ENCODE data around the gene SLC48A1. TPM values are rescaled to one million over a fixed set of nuclear protein-coding genes. Genes with fewer than 3 reads are reported as not detected.

SLC48A1 gene
- total RNA-seq, 1 experiment from 2014 or later = 4.6 TPM

DNA sequence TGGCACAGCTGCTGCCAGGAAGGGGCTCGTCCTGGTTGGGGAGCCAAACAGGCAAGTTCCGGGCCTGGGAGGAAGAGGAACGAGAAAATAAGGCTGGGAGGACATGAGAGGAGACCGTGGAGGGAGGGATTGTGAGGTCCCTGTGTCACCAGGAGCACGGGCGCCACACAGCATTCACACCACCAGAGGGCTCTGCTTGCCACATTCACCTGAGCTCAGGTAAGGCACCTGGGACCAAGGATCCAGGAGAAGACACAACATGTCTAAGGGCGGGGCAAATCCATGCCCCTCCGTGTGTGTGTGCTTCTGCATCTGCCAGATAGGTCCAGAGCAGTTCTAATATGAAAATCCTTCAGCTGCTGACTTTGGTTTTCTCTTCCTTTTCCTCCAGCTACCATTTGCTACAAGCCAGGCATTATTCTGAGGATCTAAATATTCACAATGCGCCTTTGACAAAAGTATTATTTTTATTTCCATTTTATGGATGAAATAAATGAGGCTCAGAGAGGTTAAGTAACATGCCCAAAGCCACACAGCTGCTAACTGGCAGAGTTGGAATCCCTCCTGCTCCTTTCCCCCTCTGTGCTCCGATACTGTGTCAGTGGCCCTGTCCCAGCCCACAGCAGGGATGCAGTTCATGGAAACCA is 28.9 kb upstream of the SLC48A1 start:
- no peak for DNase-seq (ENCODE audit: low read depth)

DNA sequence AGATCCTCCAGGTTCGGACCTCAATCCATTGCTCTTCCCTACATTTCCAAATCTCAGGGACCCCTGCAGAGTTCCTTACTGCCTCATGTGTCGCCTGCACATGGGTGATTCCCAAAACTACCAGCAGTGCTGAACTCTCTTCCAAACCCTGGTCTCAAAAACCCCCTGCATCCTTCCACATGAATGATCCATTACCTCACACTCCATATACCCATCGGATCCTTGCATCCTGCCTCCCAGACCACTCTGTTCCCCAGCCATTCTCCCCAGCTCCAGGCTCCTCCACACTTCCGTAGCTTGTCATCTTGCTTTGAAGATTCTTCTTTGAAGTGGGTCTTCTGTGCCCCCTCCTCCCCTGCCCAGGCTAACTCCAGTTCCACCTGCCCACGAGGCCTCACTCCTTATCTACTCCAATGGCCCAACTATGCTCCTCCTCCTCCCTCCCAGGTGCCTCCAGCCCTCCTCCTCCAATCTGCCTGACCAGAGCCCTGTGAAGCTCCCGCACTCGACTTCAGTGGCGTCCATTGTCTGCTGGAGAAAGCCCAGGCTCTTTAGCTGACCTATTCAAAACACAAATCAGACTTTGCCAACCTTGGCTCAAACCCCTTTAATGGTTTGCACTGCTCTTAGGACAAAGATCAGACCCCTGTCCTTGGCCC is 28.1 kb upstream of the SLC48A1 start:
- DNase-seq (ENCODE audit: low read depth) = no peak

DNA sequence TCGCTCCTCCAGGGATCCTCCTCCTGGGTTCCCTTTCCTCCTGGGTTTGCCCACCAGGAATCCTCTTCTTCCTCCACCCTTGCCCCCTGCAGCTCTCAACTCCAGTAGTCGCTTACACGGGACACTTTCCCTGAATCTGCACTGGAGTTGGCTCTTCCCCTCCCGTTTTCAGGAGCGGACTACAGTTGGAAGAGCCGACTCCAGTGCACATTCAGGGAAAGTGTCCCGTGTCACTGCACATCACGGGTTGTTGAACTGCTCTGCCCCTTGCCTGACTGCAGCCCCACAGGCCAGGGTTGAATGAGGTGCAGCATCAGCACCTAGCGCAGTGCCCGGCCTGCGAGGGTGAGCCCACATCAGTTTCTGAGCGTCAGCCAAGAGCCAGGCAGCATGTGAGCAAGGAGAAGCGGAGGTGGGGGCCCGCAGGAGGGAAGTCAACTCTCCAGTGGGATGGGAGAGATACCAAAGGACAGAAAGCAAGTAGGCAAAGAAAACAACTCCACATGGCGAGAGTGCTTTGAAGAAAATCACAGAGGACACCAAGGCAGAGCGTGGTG is 27.5 kb upstream of the SLC48A1 start:
- DNase-seq (ENCODE audit: low read depth) = no peak

DNA sequence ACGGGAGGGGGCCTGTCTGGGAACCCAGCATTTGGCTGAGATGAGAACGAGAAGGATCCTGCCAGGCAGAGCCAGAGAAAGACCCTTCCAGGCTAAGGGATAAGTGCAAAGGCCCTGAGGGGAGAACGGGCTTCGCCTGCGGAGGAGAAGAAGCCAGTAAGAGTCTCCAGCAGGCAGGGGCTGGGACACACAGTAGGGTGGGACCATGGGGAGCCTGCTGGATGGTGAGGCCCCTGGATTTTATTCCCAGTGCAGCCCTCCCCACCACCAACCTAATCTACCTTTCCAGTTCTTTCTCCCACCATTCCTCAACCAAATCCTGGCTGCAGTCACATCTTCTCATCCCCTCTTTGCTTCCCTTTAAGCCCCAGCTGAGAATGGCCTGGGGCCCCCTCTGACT is 27.0 kb upstream of the SLC48A1 start:
- no peak for DNase-seq (ENCODE audit: low read depth)

DNA sequence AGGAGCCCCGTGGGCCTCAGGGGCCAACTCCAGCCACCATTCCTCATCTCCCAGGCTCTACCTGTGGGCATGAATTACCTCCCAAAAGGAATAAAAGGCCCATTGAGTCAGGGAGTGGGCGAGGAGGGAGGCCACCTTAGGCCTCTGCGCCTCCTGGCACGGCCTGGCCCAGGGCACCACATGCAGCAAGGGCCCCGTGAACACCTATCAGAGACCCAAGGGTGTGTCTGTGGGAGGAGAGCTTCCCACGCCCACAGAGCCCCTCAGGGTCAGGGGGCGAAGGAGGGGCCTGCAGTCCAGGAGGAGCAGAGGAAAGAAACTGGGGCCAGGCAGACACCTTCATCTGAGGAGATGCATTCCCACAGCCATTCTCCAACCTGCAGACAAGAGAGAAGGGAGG is 26.5 kb upstream of the SLC48A1 start:
- no peak for DNase-seq (ENCODE audit: low read depth)

DNA sequence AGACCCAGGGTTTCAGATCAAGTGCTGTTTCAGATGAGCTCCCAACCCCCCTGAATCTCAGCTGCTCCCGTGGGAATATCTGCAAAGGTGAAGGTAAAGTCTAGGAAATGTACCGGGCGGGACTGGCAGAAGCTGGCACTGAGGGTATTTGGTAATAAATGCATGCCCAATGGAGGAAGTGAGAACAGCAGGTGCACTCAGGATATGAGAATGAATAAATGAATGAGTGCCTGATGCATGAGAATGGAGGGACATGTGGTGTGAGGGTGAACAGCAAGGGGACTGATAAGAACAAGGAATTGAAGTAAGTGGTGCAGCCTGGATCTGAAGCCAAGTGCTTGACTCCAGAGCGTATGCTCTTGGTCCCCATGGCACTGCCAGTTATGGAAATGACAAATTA is 25.9 kb upstream of the SLC48A1 start:
- no peak for DNase-seq (ENCODE audit: low read depth)

DNA sequence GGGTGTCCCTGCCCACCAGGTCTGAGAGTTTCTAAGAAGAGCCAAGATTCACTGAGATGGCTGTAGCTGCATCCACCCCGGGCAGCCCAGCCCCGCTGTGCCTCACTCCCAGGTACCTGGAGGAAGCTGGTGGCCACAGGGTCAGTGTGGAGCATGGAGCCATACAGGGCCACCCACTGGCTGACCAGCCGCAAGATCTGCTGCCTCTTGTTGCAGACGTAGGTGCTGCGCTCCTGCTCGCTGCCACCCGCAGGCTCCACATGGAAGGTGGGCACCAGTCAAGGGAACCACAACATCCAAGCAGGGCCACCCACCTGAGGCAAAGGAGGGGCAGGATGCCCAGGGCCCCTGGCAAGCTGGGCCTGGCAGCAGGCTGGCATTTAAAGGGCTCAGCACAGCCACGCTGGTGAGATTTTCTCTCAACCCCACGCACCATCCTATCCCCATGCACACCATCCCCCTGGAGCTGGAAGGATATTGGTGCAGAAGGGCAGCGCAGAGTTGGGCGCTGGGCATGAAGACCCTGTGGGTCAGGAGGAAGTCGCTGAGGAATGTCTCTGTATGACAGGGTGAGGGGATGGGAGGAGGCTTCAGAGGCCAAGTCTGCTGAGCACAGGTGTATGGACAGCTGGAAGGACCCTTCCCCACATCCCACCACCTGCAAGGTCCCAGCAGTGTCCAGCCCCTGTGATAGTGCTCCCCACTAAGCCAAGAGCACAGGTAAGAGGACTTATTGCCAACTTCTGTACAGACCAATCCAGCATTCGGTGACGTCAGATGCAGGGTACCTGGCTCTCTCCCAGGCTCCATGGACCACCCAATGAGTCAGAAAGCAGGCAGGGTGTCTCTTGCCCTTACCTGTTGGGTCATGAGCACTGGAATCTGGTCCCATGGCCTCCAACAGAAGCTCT is 25.2 kb upstream of the SLC48A1 start:
- no peak for DNase-seq (ENCODE audit: low read depth)

DNA sequence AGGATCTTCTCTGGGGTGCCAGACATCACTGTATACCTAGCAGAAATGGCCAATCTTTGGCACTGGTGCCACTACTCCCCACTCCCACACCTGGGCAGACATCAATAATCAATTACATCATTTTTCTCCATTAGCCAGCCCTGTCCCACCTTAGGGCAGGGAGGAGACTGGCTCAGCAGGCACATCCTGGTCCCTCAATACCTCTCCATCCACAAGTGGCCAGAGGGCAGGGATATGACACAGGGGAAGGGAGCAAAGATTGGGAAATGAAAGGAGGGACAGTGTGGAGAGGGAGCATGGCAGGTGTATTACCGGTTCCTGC is 24.6 kb upstream of the SLC48A1 start:
- DNase-seq (ENCODE audit: low read depth) = no peak

DNA sequence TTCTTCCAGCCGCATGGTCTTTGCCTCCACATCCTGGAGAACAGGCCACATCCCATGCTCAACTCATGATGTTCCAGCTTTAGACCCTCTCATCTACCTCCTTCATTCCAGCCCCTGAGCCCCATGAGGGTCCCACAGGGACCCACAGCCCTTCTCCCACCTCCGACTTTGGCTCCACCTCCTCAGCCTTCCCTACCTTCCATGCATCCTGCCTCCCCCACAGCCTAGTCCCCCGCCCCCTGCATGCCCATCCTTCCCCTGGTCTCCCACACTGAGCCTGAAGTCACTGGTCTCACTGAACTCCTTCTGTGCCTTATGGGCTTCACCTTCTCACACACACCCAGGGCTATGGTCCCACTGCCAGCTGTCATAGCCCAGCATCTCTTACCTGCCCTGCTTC is 24.1 kb upstream of the SLC48A1 start:
- DNase-seq (ENCODE audit: low read depth) = no peak

DNA sequence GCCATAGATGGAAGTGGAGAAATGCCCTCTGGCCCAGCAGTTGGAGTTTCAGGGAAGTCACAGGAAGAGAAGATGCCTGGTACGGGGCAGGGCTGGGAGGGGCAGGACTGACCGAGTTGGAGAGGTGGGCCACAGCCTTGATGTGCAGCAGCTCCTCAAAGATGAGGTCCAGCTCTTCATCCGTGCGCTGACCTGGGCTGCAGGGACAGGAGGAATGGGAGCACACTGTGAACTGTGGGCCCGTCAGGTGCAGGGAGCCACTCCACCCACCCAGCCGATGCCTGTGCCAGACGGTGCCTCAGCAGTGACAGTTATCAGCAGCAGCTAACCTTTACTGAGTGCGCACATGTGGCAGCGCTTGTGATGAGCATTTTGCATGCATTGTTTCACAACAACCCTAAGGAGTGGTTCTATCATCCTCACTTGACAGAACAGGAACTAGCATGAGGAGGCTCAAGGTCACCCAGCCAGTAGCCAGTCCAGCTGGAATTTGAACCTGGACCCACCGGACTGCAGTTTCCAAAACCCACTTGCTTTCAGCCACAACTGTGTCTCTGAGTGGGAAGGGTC is 22.7 kb upstream of the SLC48A1 start:
- no peak for DNase-seq (ENCODE audit: low read depth)

DNA sequence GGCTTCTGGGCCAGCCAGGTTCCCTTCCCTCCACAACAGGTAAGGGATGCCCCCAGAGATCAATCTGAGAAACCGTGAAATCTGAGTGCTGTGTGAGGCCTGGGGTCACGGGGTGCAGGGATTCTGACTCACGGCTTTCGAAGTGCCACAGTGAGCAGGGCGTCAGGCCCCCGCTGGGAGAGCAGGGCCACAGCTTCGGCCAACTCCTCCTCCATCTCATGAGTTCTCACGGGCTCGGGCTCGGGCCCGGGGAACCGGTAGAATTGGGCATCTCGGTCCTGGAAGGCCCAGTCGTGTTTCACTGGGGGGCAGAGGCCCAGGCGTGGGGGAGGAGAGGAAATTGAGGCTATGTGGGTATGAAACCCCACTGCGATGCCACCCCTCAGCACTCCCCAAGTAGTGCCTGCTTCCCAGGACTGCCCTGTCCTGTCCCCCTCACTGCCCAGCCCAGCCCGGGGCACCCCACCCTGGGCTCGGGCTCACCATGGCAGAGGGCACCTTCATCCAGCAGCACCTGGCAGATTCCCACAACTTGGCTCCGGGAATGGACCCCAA is 22.0 kb upstream of the SLC48A1 start:
- no peak for DNase-seq (ENCODE audit: low read depth)

DNA sequence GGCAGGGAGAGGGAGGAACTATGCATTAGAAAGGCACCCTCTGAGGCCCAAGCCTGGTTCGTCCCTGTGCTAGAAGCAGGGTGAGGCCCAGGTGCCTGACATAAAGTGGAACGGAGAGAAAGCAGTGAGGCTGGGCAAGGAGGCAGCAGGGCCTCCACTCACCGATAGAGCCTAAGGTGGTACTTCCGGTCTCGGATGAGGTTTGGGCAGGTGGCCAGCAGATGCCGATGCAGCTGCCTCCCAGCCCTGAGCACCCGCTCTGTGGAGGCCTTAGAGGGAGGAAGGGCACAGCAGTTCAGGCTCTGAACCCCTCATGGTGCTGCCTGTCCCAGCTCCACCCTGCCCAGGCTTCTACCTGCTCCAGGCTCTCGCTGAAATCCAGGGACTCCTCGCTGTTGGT is 21.5 kb upstream of the SLC48A1 start:
- peak; percentile 59 for DNase-seq (ENCODE audit: low read depth)

DNA sequence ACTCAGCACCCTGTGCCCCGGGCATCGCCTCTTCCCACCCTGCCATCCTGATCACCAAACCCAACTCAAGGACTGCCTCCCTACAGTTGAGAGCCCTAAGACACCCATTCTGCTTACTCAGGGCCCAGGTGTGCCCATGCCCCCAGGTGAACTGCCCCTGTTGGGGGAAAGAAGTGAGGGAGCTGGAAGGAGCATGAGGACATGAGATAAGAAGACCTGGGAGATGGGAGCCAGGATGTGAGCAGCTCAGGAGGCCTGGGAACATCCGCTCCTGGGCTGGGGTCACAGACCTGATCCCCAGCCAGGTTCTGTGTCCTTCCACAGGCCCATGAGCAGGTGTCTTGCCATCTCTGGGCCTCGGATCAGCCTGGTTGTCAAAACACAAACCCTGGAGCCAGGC is 20.9 kb upstream of the SLC48A1 start:
- DNase-seq (ENCODE audit: low read depth) = no peak

DNA sequence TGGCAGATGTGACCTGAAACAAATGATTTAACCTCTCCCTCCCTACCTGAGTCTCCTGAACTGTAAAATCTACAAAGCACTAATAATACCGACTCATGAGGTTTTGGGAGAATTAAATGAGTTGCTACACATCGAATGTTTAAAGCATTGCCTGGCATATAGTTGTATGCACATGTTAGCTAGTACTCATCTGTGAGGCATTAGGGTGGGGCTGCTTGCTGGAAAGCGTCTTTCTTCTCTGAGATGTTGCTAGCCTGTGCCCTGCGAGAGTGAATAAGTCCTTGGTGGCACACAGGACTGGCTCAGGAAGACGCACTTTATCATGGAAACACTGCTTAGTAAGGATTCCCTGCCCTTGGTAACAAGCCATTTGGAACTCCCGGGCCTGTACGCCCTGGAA is 20.5 kb upstream of the SLC48A1 start:
- DNase-seq (ENCODE audit: low read depth) = no peak

DNA sequence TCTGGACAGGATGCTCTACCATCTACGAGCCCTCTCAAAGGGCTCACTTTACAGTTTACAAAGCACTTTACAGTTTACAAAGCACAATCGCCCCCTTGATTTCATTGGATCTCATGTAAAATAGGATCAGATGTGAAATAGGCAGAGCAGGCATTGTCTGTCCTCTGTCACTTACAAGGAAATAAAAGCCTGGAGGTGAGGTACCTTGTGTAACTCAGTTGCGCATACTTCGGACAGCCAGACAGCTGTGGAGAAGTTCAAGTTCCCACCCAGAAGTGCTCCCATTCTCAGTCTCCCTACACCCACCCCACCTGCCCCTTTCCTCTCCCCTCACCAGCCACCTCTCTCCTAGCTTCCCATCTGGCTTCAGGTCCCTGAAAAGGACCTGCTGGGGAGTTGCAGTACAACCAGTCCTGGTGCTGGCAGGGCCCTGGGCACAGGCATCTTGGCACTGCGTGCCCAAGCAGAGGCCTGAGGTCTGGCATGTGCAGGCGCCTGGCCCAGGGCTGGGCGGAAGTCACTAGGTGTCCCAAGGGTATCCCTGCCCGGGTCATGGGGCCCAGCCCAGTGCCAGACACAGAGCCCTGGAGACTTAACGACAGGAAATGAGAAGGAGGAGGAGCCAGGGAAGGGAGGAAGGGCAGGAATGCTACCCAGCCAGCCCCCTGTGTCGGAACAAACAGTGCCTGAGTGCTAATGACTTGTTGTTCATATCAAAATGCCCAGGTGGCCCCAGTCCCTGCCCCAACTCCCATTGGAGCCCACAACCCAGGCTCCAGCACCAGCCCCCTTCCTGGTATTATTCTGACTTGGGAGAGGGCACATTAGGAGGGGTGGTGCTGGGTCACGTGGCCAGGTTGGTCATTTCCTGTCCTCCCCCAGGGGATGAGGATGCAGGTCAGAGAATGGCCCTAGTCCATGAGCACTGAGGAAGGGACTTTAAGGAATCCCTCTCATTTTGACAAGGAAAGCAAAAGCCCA is 19.7 kb upstream of the SLC48A1 start:
- DNase-seq (ENCODE audit: low read depth) = peak; percentile 73

DNA sequence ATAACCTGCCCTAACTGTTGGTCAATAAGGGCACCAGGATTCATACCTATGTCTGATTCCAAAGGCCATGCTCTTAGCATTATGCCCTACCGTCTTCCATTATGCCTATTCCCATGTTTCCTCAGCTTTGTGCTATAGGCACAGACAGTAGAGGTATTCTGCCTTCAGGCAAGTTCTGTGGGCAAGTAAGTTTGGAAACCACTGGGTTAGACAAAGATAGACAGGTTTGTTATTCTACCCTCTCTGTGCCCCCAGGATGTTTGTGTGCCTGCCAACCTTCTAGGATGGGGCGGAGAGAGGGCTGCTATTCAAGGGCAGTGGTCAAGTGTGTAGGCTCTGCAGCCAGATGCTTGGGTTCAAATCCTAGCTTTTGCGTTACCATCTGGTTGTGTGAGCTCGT is 18.9 kb upstream of the SLC48A1 start:
- DNase-seq (ENCODE audit: low read depth) = no peak

DNA sequence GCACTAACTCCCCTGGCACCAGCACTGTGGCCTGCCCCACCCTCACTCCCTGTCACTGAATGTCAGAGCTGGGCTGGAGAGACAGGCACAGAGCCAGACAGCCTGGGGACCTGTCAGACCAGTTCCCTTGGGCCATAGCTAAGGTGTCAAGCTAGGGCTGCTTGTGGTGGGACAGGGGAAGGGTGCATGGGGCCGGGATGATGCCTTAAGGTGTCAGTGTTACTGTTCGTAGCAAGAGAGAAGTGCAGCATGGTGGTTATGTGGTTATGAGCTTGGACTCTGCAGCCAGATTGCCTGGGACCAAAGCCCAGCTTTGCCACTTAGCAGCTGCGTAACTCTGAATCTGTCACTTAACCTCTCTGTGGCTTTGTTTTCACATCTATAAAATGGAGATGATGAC is 18.2 kb upstream of the SLC48A1 start:
- no peak for DNase-seq (ENCODE audit: low read depth)

DNA sequence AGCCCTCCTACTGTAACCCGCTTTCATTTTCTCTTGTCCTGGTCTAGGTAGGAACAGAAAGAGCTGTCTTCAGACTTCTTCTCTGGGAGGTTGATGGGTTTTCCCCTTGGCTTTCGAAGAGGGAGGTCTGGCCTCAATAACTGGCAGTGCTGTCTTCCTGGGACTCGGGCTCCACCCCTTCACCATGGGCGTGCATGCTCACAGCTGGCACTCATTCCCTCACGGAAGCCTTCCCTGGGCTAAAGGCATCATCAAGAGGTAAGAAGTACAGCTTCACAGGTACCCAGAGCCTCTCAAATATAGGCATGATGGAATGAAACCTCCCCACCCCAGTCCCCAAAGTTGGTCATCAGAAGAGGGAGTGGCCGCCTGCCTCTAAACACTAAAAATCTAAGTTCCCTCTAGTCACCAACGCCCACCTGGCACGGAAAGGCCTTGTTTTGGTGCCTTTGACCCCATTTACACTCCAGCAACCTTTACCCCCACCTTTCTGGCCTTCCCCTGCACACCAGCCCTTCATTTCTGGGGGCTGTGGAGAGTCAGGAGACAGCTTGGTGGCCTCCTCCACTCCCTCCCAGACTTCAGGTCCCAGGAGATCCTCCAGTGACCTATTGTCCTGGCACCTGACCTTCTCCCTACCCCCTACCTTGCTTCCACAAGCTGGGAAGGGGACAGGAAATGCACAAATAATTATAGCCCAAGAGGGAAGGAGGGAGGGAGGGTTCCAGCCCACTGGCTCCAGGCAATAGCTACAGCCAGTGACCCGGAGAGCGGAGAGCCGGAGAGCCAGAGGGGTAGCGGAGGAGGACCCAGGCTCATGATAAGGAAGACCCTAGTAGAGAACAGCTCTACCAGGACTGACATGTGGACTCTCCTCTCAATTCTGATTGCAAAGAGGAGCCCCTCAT is 17.1 kb upstream of the SLC48A1 start:
- DNase-seq (ENCODE audit: low read depth) = peak; percentile 43

DNA sequence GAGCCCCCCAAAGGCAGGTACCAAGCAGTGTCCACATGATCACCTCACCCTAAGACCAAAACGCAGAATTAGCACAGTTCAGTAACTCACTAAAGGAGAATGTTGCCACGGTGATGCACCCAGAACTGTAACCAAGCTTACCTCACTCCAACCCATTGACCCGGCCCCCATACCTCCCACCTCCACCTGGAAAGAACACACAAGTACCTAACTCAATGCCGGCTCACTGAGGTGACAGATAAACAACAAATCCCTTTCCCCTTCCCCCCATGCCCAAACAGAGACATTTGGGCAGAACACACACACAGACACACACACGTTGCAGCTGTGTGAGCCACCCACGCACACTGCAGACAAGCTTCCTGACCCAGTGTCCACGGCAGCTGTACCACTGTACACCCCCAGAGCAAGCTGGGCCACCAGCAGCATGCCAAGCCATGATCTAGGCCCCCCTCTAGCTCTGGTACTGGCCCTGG is 15.6 kb upstream of the SLC48A1 start:
- no peak for DNase-seq (ENCODE audit: low read depth)
